GM21423 (cell line): Measurements from ENCODE around the gene WDR73.
A peak's percentile ranks its signal among the peaks of the same experiment; 100 is the strongest.

ENCODE experiments used
- ATAC-seq: cut with Tn5 transposase; IDR thresholded peaks from one replicate; pipeline ENCODE4 v1.9.1; 2021; ENCODE audit warnings: mild to moderate bottlenecking, moderate library complexity; ENCODE audit not compliant: unreplicated experiment

Gene WDR73

GRCh38 chr15:84621358-84621979 is 32.6 kb downstream of the WDR73 start:
- no peak for ATAC-seq

GRCh38 chr15:84620626-84621025 is 33.5 kb downstream of the WDR73 start:
- ATAC-seq: no peak

- no peak for ATAC-seq
Measured at GRCh38 chr15:84616235-84616634, 37.8 kb downstream of the WDR73 start.

GRCh38 chr15:84611631-84612030 is 42.5 kb downstream of the WDR73 start:
- no peak for ATAC-seq

DNA sequence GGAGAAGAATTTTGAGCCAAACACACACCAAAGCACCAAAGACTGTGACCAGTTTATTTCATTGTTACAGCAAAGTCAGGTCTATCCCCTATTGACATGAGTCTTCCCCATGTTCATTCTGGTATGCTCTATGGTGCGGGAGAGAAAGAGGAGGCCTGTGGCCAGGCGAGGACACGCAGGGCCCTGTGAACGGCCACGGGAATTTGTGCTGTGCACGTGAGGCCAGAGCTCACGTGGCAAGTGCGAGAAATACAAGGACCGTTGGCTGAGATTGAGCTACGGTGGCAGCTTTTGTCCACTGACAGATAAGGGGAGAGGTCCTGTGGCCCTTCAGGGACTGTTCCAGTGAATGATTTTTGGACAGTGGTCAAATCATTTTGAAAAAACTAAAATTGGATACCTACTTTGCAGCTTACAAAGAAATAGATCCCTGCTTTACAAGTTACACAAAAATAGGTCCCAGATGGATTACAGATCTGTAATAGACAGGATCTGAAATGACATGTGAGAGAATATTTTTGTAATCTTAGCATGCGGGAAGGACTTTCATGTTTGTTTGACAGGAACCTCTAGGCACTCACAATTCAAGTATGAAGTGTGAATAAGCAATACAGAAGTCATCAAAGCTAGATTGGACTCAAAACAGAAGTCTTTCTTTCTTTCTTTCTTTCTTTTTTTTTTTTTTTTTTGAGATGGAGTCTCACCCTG is 44.1 kb downstream of the WDR73 start:
- ATAC-seq: no peak

DNA sequence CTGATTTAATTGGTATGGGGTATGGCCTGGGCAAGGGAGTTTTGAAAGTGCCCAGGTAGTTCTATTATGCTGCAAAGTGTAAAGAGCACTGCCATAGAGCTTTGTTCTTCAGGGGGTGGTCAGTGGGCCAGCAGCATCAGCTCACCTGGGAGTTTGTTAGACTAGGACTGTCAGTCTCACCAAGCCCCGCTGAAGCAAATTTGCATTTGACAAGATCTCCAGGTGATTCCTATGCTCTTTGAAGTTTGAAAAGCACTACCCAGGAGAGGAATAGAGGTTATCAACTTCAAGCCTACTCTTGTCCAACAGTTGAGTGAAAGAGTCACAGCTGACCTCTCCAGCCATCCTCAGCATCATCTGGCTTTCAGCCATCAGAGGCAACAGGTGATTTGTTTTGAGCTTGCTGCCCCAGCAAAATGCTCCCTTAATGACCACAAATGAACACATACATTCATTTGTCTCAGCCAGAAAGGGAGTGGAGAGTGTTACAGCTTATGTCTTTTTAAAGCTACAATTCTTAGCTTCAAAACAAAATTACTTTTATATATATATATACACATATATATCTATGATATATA is 45.3 kb downstream of the WDR73 start:
- no peak for ATAC-seq

DNA sequence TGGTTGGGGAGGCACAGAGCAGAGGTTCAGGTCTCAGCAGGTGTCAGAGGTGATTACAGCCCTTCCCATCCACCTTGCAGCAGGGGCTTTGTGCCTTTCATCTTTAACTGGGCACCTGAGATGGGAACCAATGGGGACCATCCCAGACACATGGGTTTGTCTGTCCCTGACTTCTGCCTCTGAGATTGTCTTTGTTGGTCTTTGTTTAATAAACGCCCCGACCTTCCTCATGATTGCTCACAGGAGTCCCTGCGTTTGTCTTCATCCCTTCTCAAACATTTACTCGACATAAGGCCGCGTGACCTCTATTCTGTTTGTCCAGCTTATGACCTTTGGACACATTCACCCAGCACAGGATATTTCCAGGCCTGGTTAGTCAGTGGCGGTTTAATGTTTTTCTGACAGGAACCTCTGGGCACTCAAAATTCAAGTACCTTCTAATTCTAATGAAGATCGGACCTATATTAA is 47.4 kb downstream of the WDR73 start:
- no peak for ATAC-seq

- no peak for ATAC-seq
Measured at GRCh38 chr15:84605554-84605882, 48.6 kb downstream of the WDR73 start.

GRCh38 chr15:84604826-84605553 is 49.1 kb downstream of the WDR73 start:
- ATAC-seq: no peak

DNA sequence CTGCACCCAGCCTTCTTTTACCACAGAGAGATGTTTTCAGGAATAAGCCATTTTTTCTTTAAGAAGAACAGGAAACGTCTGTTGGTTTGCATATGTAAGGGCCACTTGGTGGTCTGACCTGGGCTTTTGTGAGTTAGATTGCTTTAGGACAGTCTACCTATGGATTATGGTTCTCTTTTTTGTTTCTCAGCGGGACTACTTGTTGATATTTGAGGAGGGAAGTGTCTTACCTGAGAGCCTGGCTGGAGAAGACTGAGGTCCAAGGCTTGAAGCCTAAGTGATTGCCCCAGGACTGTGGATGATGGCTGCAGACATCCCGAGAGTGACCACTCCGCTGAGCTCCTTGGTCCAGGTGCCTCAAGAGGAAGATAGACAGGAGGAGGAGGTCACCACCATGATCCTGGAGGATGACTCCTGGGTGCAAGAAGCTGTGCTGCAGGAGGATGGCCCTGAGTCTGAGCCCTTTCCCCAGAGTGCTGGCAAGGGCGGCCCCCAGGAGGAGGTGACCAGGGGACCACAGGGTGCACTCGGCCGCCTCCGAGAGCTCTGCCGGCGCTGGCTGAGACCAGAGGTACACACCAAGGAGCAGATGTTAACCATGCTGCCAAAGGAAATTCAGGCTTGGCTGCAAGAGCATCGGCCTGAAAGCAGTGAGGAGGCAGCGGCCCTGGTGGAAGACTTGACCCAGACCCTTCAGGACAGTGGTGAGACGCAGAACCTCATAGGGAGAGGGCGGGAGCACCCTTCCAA is 50.3 kb downstream of the WDR73 start:
- ATAC-seq: no peak

GRCh38 chr15:84601555-84601838 is 52.6 kb downstream of the WDR73 start:
- ATAC-seq: no peak

DNA sequence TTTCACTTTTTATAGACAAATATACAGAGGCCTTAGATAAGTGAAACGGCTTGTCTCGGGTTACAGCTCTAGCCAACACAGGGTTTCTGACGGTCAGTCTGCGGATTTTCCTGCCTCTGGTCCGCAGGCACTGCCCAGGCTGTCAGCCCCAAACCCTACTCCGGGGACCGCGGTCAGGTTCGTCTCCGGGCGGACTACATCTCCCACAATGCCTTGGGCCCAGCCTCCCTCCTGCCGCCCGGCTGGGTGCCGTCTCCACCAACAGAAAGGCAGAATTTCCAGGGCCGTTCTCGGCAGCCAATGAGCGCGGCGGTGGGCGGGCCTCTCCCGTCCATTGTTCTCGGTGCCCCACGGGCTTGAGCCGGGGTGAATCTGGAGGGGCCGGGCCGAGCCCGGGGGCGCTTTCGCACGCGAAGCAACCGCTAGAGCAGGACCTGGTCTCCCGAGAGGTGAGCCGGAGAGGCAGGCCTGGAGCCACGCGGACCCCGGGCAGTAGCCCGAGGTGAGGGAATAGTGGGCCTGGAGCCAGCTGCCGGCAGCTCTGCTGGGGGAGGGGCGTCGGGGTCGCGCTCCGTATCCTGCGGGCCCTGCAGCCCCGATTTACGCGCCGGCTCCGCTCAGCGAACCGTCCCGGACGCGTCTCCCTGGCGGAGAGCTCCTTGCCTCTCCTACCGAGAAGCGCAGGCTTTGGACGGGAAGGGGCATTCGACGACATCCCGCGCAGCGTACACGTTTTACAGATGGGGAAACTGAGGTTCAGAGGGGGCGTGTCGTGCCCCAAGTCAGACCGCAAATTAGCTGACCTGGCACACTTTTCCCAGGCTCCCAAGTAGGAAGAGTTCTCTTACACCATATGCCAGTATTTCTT is 53.2 kb downstream of the WDR73 start, which contains the start of gene ZSCAN2:
Gene ZSCAN2, plus strand, starts transcription at position 323 of the 868 bp plus-strand sequence. CDS start 2,919 bp downstream, outside the sequence.
- peak; percentile 94 for ATAC-seq

DNA sequence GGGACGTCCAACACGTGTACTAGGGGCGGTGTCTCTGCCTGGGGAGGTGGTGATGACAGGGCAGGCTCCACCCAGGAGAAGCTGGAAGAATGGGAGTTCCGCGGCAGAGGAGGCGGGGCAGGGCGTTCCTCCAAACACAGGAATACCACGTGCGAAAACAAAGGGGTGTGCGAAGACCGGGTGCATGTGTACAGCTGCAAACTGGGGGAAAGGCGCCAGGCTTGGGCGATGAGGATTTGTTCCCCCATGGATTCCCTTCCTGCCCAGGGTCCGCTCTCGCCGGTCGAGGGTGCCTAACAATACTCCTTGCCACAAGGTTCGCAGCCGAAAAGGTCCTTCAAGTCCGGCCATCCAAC is 53.8 kb downstream of the WDR73 start:
- peak; percentile 10 for ATAC-seq

- ATAC-seq: no peak
Measured at GRCh38 chr15:84599906-84600305, 54.2 kb downstream of the WDR73 start.

DNA sequence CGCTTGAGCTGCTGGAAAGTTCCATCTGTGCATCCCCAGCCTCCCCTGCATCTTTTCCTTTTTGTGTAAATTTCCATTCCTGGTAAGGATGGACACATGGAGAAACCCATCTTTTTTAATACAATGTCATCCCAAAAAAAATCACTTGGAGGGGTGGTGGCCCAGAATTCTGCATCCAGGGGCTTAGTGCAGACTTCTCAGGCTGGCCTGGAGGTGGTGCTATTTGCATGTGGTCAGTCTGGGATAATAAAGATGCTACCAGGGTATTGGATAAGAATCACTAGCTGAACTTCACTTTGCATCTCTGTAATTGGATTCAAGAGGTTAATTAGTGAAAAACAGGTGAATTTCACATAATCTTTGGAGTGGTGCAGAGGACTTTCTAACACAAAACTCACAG is 55.1 kb downstream of the WDR73 start:
- no peak for ATAC-seq

DNA sequence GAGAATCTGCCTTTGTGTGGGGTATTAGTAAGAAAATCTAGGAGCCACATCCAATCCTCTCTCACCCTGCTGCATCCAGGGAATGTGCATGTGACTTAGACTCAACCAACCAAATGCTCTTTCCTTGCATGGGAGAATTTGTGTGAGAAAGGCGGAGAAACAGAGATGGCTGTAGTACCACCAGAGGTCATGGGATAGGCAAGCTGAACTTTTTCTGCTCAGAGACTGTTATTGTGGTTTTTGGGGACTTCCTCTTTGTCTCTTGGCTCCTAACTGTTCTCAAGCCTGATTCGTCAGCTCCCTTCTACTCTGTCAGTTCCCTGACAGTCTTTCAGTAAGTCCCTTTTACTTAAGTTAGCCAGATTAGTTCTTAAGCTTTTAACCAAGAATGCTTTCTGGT is 55.8 kb downstream of the WDR73 start:
- peak; percentile 53 for ATAC-seq

DNA sequence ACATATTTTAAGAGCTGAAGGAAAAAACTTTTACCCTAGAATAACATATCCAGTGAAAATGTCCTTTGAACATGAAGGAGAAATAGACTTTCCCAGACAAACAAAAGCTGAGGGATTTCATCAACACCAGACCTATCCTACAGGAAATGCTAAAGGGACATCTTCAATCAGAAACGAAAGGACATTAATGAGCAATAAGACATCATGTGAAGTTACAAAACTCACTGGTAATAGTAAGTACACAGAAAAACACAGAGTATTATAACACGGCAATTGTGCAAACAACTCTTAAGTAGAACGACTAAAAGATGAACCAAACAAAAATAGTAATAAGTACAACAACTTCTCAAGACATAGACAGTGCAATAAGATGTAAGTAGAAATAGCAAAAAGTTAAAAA is 56.8 kb downstream of the WDR73 start:
- ATAC-seq: no peak

GRCh38 chr15:84595660-84596059 is 58.4 kb downstream of the WDR73 start:
- ATAC-seq: no peak

GRCh38 chr15:84594617-84595290 is 59.3 kb downstream of the WDR73 start:
- no peak for ATAC-seq

- ATAC-seq: no peak
Measured at GRCh38 chr15:84591815-84592214, 62.3 kb downstream of the WDR73 start.
